GM18502 (cell line): ENCODE measurements around the gene HSP90AB1.

ENCODE experiments used
- ATAC-seq: cut with Tn5 transposase; IDR thresholded peaks from one replicate; pipeline ENCODE4 v1.9.1; 2021; ENCODE audit warnings: mild to moderate bottlenecking; ENCODE audit not compliant: unreplicated experiment, poor library complexity

HSP90AB1 gene

GRCh38 chr6:44302856-44303255 is 56.0 kb downstream of the HSP90AB1 start:
- ATAC-seq: no peak
